Tibial nerve (tissue), 4 donors: ENCODE results near the gene GCDH. TPM values are rescaled to one million over a fixed set of nuclear protein-coding genes. Genes with fewer than 3 reads are reported as not detected.
A peak's percentile ranks its signal among the peaks of the same experiment; 100 is the strongest.

ENCODE experiments used
- DNase-seq, 2 donors: peaks; one replicate each; pipeline ENCODE4 v3.0.0-alpha.2; 2019; ENCODE audit warnings: low spot score in 2 of 2
- H3K27ac ChIP-seq, 4 donors: fragments of 200-600 bp; sonication (generic) in 3 of 4; one replicate each; pipeline ENCODE4 v1.5.1; 2017 to 2019; ENCODE audit warnings: mild to moderate bottlenecking in 1 of 4
- H3K27me3 ChIP-seq, 2 donors: fragments of 200-600 bp; sonication (generic) in 1 of 2; one replicate each; pipeline versions ENCODE4 v1.5.1 to v1.6.0; 2017 to 2019
- H3K36me3 ChIP-seq, 3 donors: fragments of 200-600 bp; sonication (generic); one replicate each; pipeline ENCODE4 v1.5.1; 2018 to 2019
- H3K4me1 ChIP-seq, 4 donors: fragments of 200-600 bp; sonication (generic) in 3 of 4; one replicate each; pipeline ENCODE4 v1.5.1; 2017 to 2019
- H3K4me3 ChIP-seq, 4 donors: fragments of 200-600 bp; sonication (generic) in 3 of 4; one replicate each; pipeline ENCODE4 v1.5.1; 2017 to 2019; ENCODE audit warnings: mild to moderate bottlenecking in 1 of 4, moderate library complexity in 1 of 4
- H3K9me3 ChIP-seq, 4 donors: fragments of 200-600 bp; sonication (generic) in 3 of 4; one replicate each; pipeline ENCODE4 v1.5.1; 2017 to 2019
- EP300 ChIP-seq, 2 donors: sonication (generic); formaldehyde crosslinking; IDR thresholded peaks; one replicate each; pipeline ENCODE4 v1.6.1; 2017; ENCODE audit warnings: antibody characterized with exemption in 2 of 2, mild to moderate bottlenecking in 1 of 2
- POLR2A ChIP-seq, 2 donors: fragments of 450-650 bp; IDR thresholded peaks; one replicate each; pipeline ENCODE4 v1.6.1; 2017; ENCODE audit warnings: antibody characterized with exemption in 2 of 2, mild to moderate bottlenecking in 2 of 2, moderate library complexity in 2 of 2
- WGBS, 2 donors: methylation state at CpG; one replicate each; pipeline ENCODE4 v1.1.5; 2018; 5-methylcytosine and 5-hydroxymethylcytosine counted together
- total RNA-seq, 4 donors: library from RNA; depleted of rRNA; stranded (reverse); fragments of >200 nt; gene quantifications; one replicate each; pipeline ENCODE4 v1.1.0, GENCODE V29; 2016
- TF ChIP-seq, protein P1 (sequence below), 5 experiments: fragments of 200-600 bp in 3 of 5; fragments of 450-650 bp in 2 of 5; sonication (generic) in 3 of 5; IDR thresholded peaks; one replicate each; pipeline ENCODE4 v1.5.1; 2016 to 2019; ENCODE audit warnings: antibody characterized with exemption in 5 of 5, mild to moderate bottlenecking in 3 of 5, moderate library complexity in 2 of 5

GCDH gene
- total RNA-seq, 4 donors from 2014 or later: 50.4 to 68.0 (median 64.6) TPM

DNA sequence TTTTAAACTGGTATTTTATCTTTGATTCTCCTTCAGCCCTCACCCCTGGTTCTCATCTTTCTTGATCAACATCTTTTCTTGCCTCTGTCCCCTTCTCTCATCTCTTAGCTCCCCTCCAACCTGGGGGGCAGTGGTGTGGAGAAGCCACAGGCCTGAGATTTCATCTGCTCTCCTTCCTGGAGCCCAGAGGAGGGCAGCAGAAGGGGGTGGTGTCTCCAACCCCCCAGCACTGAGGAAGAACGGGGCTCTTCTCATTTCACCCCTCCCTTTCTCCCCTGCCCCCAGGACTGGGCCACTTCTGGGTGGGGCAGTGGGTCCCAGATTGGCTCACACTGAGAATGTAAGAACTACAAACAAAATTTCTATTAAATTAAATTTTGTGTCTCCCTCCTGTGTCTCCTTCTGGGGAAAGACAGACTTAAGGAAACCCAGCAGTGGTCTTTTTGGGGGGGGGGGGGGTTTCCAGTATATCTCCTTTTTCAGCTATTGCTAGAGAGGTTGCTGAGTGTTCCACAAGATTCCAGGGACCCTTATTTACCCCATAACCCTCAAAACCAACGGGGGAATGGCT lies 53.2 kb downstream of the GCDH start:
- H3K9me3 ChIP-seq: no peaks in the 10 kb centered on the region
- peak overlapping the region in 2 of 4 donors; percentile 95 to 98 for H3K27ac ChIP-seq
- no peaks in the 10 kb centered on the region for H3K27me3 ChIP-seq
- H3K36me3 ChIP-seq: peaks cover 2 to 69% (median 56%) of the 10 kb centered on the region in 3 donors
- WGBS, 2 donors: 55 to 56% methylated on average over 2 of the region's 2 CpGs
- no peak overlapping the region for H3K4me3 ChIP-seq
- no peak for TF ChIP-seq EP300 (IDR thresholded peaks at IDR 0.05)
- TF ChIP-seq, protein P1, sequence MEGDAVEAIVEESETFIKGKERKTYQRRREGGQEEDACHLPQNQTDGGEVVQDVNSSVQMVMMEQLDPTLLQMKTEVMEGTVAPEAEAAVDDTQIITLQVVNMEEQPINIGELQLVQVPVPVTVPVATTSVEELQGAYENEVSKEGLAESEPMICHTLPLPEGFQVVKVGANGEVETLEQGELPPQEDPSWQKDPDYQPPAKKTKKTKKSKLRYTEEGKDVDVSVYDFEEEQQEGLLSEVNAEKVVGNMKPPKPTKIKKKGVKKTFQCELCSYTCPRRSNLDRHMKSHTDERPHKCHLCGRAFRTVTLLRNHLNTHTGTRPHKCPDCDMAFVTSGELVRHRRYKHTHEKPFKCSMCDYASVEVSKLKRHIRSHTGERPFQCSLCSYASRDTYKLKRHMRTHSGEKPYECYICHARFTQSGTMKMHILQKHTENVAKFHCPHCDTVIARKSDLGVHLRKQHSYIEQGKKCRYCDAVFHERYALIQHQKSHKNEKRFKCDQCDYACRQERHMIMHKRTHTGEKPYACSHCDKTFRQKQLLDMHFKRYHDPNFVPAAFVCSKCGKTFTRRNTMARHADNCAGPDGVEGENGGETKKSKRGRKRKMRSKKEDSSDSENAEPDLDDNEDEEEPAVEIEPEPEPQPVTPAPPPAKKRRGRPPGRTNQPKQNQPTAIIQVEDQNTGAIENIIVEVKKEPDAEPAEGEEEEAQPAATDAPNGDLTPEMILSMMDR (IDR thresholded peaks at IDR 0.05): no peak
- no peak for TF ChIP-seq POLR2A (IDR thresholded peaks at IDR 0.05)
- no peak for DNase-seq
- peaks cover 0 to 75% (median 28%) of the 10 kb centered on the region in 4 donors for H3K4me1 ChIP-seq

DNA sequence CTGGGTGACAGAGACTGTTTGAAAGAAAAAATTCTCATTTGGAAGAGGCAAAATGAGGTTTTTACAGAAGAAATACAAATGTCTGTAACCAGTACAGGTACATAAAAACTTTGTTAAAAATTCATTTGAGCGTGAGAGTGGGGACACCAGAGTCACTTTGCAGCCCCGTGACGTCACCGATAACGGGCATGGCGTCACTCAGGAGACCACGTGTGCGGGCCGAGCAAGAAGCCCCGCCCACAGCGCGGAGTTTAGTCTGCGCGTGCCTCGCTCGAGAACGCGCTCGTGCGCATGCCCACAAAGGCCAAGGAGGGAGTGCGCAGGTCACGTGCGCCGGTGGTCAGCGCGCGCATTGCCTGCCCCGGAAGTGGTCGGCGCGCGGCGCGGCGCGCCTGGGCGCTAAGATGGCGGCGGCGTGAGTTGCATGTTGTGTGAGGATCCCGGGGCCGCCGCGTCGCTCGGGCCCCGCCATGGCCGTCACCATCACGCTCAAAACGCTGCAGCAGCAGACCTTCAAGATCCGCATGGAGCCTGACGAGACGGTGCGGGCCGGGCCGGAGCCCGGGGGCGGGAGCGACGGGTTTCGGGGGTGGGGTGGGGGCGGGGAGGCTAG lies 54.6 kb downstream of the GCDH start, which contains the start of gene RAD23A:
Gene RAD23A (plus strand): TSS at position 384 of the 613 bp plus-strand sequence. CDS start 87 bp downstream, at position 471.
- peak; percentile 95 to 96 for DNase-seq
- H3K4me1 ChIP-seq: peaks cover 0 to 61% (median 16%) of the 10 kb centered on the region in 4 donors
- H3K36me3 ChIP-seq: peaks cover 2 to 76% (median 57%) of the 10 kb centered on the region in 3 donors
- WGBS, 2 donors: 1 to 3% methylated on average over 15 to 56 of the region's 62 CpGs
- no peaks in the 10 kb centered on the region for H3K27me3 ChIP-seq
- TF ChIP-seq POLR2A (IDR thresholded peaks at IDR 0.05) (peak; percentile 88 to 89), EP300 (IDR thresholded peaks at IDR 0.05) (peak; percentile 84 to 98)
- TF ChIP-seq, protein P1 (IDR thresholded peaks at IDR 0.05): peak in 2 of 5 experiments; percentile 26 to 58
- peak within 1 kb of the TSS; percentile 72 to 99 (median 94) for H3K4me3 ChIP-seq
- H3K9me3 ChIP-seq: no peaks in the 10 kb centered on the region
- peak within 1 kb of the TSS; percentile 82 to 98 (median 96) for H3K27ac ChIP-seq

DNA sequence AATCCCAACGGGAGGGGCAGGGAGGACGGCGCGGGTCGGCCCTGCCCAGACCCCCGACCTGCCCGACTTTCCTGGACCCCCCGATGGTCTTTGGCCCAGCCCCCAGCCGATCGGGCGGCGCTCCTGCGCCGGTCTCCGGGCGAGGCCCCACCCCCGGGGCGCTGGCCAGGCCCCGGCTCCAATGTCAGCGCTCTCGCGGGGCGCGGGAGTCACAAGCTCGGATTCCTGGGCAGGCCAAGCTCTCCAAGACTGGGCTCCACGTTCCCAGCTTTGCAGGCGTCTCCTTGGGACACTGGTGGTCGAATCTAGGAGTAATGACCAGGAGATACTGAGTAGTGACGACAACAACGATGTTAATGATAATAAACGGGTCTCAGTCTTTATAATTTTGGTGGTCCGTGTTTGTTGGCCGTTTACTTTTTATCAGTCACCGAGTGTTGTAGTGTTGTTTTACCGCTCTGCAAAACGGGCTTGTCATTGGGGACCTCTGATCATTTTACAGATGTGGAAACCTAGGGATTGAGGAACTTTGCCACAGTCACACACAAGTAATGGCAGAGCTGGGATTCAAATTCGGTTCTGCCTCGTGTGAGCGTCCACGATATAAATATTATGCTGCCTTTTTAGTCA lies 55.2 kb downstream of the GCDH start:
- no peak for DNase-seq
- Histone ChIP-seq H3K4me3 (peak overlapping the region; percentile 72 to 99 (median 94)), H3K27me3 (no peaks in the 10 kb centered on the region), H3K4me1 (peaks cover 0 to 54% (median 11%) of the 10 kb centered on the region in 4 donors), H3K36me3 (peaks cover 2 to 76% (median 52%) of the 10 kb centered on the region in 3 donors), H3K27ac (peak overlapping the region; percentile 82 to 98 (median 96)), H3K9me3 (no peaks in the 10 kb centered on the region)
- WGBS, 2 donors: 1% methylated on average over 16 to 22 of the region's 40 CpGs
- no peak for TF ChIP-seq EP300 (IDR thresholded peaks at IDR 0.05)
- TF ChIP-seq, protein P1 (IDR thresholded peaks at IDR 0.05): no peak

DNA sequence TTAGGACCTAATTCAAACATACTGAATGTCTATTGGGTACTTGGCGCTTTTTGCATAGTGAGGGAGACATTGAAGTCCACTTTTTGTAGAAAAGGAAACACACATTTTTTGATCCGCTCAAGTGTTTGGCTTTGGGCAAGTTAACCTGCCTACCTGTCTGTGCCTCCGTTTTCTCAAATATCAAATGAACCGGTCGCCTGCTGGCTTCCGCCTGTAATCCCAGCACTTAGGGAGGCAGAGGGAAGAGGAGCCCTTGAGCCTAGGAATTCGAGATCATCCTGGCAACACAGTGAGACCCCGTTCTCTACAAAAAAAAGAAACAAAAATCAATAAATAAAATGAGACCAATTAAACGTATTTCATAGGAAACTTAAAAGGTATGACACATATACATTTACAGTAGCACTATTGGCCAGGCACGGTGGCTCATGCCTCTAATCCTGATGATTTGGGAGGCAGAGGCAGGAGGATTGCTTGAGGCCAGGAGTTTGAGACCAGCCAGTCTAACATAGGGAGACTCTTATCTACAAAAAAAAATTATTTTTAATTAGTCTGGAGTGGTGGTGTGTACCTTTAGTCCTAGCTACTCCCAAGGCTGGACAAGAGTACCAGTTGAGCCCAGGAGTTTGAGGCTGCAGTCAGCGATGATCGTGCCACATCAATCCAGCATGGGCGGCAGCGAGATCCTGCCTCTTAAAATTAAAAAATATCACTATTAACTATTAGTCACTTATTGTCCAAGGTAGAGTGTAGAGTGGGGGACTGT lies 56.0 kb downstream of the GCDH start:
- WGBS, 2 donors: 60 to 62% methylated on average over 14 of the region's 14 CpGs
- TF ChIP-seq POLR2A (IDR thresholded peaks at IDR 0.05) (no peak), EP300 (IDR thresholded peaks at IDR 0.05) (no peak)
- TF ChIP-seq, protein P1 (IDR thresholded peaks at IDR 0.05): no peak
- H3K9me3 ChIP-seq: no peaks in the 10 kb centered on the region
- H3K36me3 ChIP-seq: peaks cover 0 to 76% (median 45%) of the 10 kb centered on the region in 3 donors
- DNase-seq: no peak
- H3K4me3 ChIP-seq: peak overlapping the region; percentile 72 to 99 (median 94)
- peak overlapping the region; percentile 82 to 98 (median 96) for H3K27ac ChIP-seq
- no peaks in the 10 kb centered on the region for H3K27me3 ChIP-seq
- H3K4me1 ChIP-seq: peaks cover 0 to 47% (median 11%) of the 10 kb centered on the region in 4 donors
